Progenitor cell of endocrine pancreas (in vitro differentiated cells): Measurements from ENCODE around the gene NRDC. TPM values are rescaled to one million over a fixed set of nuclear protein-coding genes. Genes with fewer than 3 reads are reported as not detected.
A peak's percentile ranks its signal among the peaks of the same experiment; 100 is the strongest.

ENCODE experiments used
- DNase-seq: peaks from one replicate; pipeline ENCODE4 v3.0.0; 2021; ENCODE audit warnings: low spot score; ENCODE audit not compliant: unreplicated experiment
- H3K27ac Mint-ChIP-seq: 2 replicates; pipeline ENCODE4 v1.8.0; 2021; ENCODE audit warnings: mild to moderate bottlenecking, moderate library complexity, mixed read lengths
- H3K27me3 Mint-ChIP-seq: 2 replicates; pipeline ENCODE4 v1.8.0; 2021; ENCODE audit warnings: mixed read lengths
- H3K36me3 Mint-ChIP-seq: 2 replicates; pipeline ENCODE4 v1.8.0; 2022; ENCODE audit warnings: mixed read lengths; ENCODE audit not compliant: insufficient read depth
- H3K4me1 Mint-ChIP-seq: 2 replicates; pipeline ENCODE4 v1.8.0; 2021; ENCODE audit warnings: low read depth, mixed read lengths
- H3K4me3 Mint-ChIP-seq: 2 replicates; pipeline ENCODE4 v1.8.0; 2021; ENCODE audit warnings: low read depth, mild to moderate bottlenecking, moderate library complexity, mixed read lengths
- H3K9me3 Mint-ChIP-seq: 2 replicates; pipeline ENCODE4 v1.8.0; 2021; ENCODE audit warnings: low read depth, mixed read lengths
- total RNA-seq: library from RNA; stranded (reverse); gene quantifications from 2 replicates; pipeline ENCODE4 v1.2.1, GENCODE V29; 2021
- TF ChIP-seq, protein P1 (sequence below): fragments of 200-600 bp; sonication (generic); IDR thresholded peaks from one replicate; pipeline ENCODE4 v1.5.0; 2021; ENCODE audit warnings: antibody characterized with exemption, mild to moderate bottlenecking; ENCODE audit not compliant: unreplicated experiment

Gene NRDC
- total RNA-seq, 1 donor from 2014 or later: 200 TPM

GRCh38 chr1:51910221-51911000 lies 31.9 kb upstream of the NRDC start:
- Mint-ChIP-seq H3K4me1 (peaks cover 5% of the 10 kb centered on the region), H3K27me3 (no peaks in the 10 kb centered on the region), H3K4me3 (no peak overlapping the region), H3K36me3 (peaks cover 12% of the 10 kb centered on the region), H3K27ac (peak overlapping the region; percentile 10), H3K9me3 (no peaks in the 10 kb centered on the region)
- no peak for DNase-seq
- TF ChIP-seq, protein P1, sequence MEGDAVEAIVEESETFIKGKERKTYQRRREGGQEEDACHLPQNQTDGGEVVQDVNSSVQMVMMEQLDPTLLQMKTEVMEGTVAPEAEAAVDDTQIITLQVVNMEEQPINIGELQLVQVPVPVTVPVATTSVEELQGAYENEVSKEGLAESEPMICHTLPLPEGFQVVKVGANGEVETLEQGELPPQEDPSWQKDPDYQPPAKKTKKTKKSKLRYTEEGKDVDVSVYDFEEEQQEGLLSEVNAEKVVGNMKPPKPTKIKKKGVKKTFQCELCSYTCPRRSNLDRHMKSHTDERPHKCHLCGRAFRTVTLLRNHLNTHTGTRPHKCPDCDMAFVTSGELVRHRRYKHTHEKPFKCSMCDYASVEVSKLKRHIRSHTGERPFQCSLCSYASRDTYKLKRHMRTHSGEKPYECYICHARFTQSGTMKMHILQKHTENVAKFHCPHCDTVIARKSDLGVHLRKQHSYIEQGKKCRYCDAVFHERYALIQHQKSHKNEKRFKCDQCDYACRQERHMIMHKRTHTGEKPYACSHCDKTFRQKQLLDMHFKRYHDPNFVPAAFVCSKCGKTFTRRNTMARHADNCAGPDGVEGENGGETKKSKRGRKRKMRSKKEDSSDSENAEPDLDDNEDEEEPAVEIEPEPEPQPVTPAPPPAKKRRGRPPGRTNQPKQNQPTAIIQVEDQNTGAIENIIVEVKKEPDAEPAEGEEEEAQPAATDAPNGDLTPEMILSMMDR: no peak

DNA sequence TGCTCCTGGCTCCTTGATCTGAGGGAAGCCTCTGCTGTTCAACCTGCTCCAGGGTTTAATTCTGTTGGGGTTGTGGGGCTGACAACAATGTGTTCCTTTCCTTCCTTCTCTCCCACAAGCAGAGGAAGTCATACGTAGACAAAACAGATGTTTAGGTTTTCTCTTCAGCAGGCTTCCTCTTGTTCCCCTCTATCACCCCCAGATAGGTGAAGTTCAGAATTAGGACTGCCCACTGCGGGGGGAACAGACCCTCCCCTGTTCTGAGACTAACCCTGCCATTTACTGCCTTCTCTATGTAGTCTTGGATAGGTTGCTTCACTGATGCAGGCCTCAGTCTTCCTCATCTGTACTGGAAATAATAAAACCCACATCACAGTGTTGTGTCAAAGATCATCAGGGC lies 30.0 kb upstream of the NRDC start:
- no peak for DNase-seq
- TF ChIP-seq, protein P1: no peak
- Mint-ChIP-seq H3K4me3 (no peak overlapping the region), H3K27ac (peak overlapping the region; percentile 66), H3K36me3 (peaks cover 8% of the 10 kb centered on the region), H3K4me1 (no peaks in the 10 kb centered on the region), H3K27me3 (no peaks in the 10 kb centered on the region), H3K9me3 (no peaks in the 10 kb centered on the region)

DNA sequence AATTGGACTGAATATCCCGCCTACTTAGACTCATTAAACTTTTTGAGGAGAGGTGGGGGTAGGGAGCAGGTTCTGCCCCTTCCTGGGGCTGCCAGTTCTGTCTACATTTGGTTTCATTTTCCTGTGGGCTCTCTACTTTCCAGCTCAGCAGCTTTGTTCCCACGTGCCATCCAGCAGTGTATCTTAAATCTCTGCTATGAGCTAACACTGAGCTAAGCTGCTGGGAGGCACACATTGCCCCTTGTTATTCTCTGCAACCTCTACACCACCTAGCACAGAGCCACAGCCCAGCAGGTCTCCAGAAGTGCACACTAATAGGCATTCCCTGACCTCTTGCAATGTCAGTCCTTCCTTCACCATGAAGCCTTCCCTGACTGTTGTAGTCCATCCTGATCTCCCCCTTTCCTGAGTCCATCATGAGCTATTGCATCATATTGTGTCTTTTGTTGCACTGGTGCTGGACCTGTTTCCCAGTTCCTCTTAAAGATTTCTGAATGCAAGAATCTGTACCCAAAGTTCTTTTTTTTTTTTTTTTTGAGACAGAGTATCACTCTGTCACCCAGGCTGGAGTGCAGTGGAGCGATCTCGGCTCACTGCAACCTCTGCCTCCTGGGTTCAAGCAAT lies 28.7 kb upstream of the NRDC start:
- Mint-ChIP-seq H3K4me1 (no peaks in the 10 kb centered on the region), H3K9me3 (no peaks in the 10 kb centered on the region), H3K27me3 (no peaks in the 10 kb centered on the region), H3K27ac (peak overlapping the region; percentile 47), H3K36me3 (peaks cover 5% of the 10 kb centered on the region), H3K4me3 (no peak overlapping the region)
- TF ChIP-seq, protein P1: no peak
- DNase-seq: no peak

- no peak overlapping the region for H3K4me3 Mint-ChIP-seq
- TF ChIP-seq, protein P1: no peak
- no peak for DNase-seq
- H3K27me3 Mint-ChIP-seq: no peaks in the 10 kb centered on the region
- peak overlapping the region; percentile 47 for H3K27ac Mint-ChIP-seq
- H3K36me3 Mint-ChIP-seq: peaks cover 5% of the 10 kb centered on the region
- H3K9me3 Mint-ChIP-seq: no peaks in the 10 kb centered on the region
- no peaks in the 10 kb centered on the region for H3K4me1 Mint-ChIP-seq
Observed at GRCh38 chr1:51906306-51907078, 28.0 kb upstream of the NRDC start.

GRCh38 chr1:51902456-51902855 lies 23.9 kb upstream of the NRDC start:
- TF ChIP-seq, protein P1: no peak
- no peak overlapping the region for H3K4me3 Mint-ChIP-seq
- H3K9me3 Mint-ChIP-seq: no peaks in the 10 kb centered on the region
- no peak for DNase-seq
- H3K4me1 Mint-ChIP-seq: no peaks in the 10 kb centered on the region
- H3K36me3 Mint-ChIP-seq: peaks cover 2% of the 10 kb centered on the region
- H3K27ac Mint-ChIP-seq: no peak overlapping the region
- no peaks in the 10 kb centered on the region for H3K27me3 Mint-ChIP-seq
